Central memory CD8-positive, alpha-beta T cell (primary cell): ENCODE data around the gene WDR12.
"Not testable (repeated sequence)": the region's sequence is repeated elsewhere in the genome, so short reads cannot be mapped to it uniquely, and the experiment has no call there.

Experiments used
- ATAC-seq: fragments of 150-1000 bp; cut with Tn5 transposase; replicated peaks from 2 replicates; pipeline ENCODE4 v1.10.0; 2022; ENCODE audit warnings: mild to moderate bottlenecking, moderate FRiP score, moderate number of reproducible peaks; ENCODE audit not compliant: poor library complexity, severe bottlenecking; ENCODE audit errors: extremely low read depth
- DNase-seq, 2 donors: peaks; one replicate each; pipeline ENCODE4 v3.0.0; 2021; ENCODE audit warnings: low spot score in 2 of 2
- H3K27ac Mint-ChIP-seq: one replicate; pipeline ENCODE4 v1.8.0; 2022; ENCODE audit warnings: low read depth, mild to moderate bottlenecking, moderate library complexity, mixed read lengths
- H3K27me3 Mint-ChIP-seq: one replicate; pipeline ENCODE4 v1.8.0; 2022; ENCODE audit warnings: mixed read lengths
- H3K36me3 Mint-ChIP-seq: one replicate; pipeline ENCODE4 v1.8.0; 2022; ENCODE audit warnings: mild to moderate bottlenecking, moderate library complexity, mixed read lengths; ENCODE audit not compliant: insufficient read depth
- H3K4me1 Mint-ChIP-seq: one replicate; pipeline ENCODE4 v1.8.0; 2022; ENCODE audit warnings: mixed read lengths
- H3K4me3 Mint-ChIP-seq: one replicate; pipeline ENCODE4 v1.8.0; 2022; ENCODE audit warnings: mild to moderate bottlenecking, moderate library complexity, mixed read lengths
- H3K9me3 Mint-ChIP-seq: one replicate; pipeline ENCODE4 v1.8.0; 2022; ENCODE audit warnings: mixed read lengths

Gene WDR12

GRCh38 chr2:202871300-202872141, 40.0 kb downstream of the WDR12 start, which contains the start of gene ICA1L:
Gene ICA1L (minus strand): TSS chr2:202871766. CDS start chr2:202829009, 42,757 bp downstream.
- Mint-ChIP-seq H3K4me1 (peaks cover 13% of the 10 kb centered on the region), H3K27me3 (no peaks in the 10 kb centered on the region), H3K27ac (peak within 1 kb of the TSS; percentile 73), H3K9me3 (no peaks in the 10 kb centered on the region), H3K36me3 (peaks cover 2% of the 10 kb centered on the region), H3K4me3 (peak within 1 kb of the TSS; percentile 85)
- peak in 1 of 2 donors; percentile 36 for DNase-seq
- peak; percentile 45 for ATAC-seq

GRCh38 chr2:202870431-202871299, 40.8 kb downstream of the WDR12 start:
- peak overlapping the region; percentile 85 for H3K4me3 Mint-ChIP-seq
- H3K27me3 Mint-ChIP-seq = no peaks in the 10 kb centered on the region
- peak; percentile 26 to 27 for DNase-seq
- peak; percentile 87 for ATAC-seq
- no peaks in the 10 kb centered on the region for H3K9me3 Mint-ChIP-seq
- H3K4me1 Mint-ChIP-seq = peaks cover 13% of the 10 kb centered on the region
- peaks cover 2% of the 10 kb centered on the region for H3K36me3 Mint-ChIP-seq
- peak overlapping the region; percentile 73 for H3K27ac Mint-ChIP-seq

- ATAC-seq (no peak), DNase-seq (no peak)
- H3K27ac Mint-ChIP-seq = no peak overlapping the region
- no peak overlapping the region for H3K4me3 Mint-ChIP-seq
- no peaks in the 10 kb centered on the region for H3K4me1 Mint-ChIP-seq
- no peaks in the 10 kb centered on the region for H3K36me3 Mint-ChIP-seq
- H3K27me3 Mint-ChIP-seq = no peaks in the 10 kb centered on the region
- H3K9me3 Mint-ChIP-seq = no peaks in the 10 kb centered on the region
Observed at GRCh38 chr2:202861987-202862386, 49.5 kb downstream of the WDR12 start.

- Mint-ChIP-seq H3K27me3 (no peaks in the 10 kb centered on the region), H3K36me3 (no peaks in the 10 kb centered on the region), H3K9me3 (no peaks in the 10 kb centered on the region), H3K4me3 (no peak overlapping the region), H3K4me1 (no peaks in the 10 kb centered on the region), H3K27ac (no peak overlapping the region)
- DNase-seq = no peak
- no peak for ATAC-seq
Observed at GRCh38 chr2:202858601-202859000, 52.9 kb downstream of the WDR12 start.

GRCh38 chr2:202849343-202849742, 62.1 kb downstream of the WDR12 start:
- H3K27ac Mint-ChIP-seq, H3K27me3 Mint-ChIP-seq, DNase-seq, H3K36me3 Mint-ChIP-seq, ATAC-seq, H3K4me3 Mint-ChIP-seq, H3K9me3 Mint-ChIP-seq, H3K4me1 Mint-ChIP-seq: not testable (repeated sequence)

- H3K27ac Mint-ChIP-seq = no peak overlapping the region
- no peak for DNase-seq
Observed at GRCh38 chr2:202848813-202849212, 62.7 kb downstream of the WDR12 start.

GRCh38 chr2:202847693-202848524, 63.6 kb downstream of the WDR12 start:
- Mint-ChIP-seq H3K4me1 (no peaks in the 10 kb centered on the region), H3K4me3 (no peak overlapping the region), H3K36me3 (no peaks in the 10 kb centered on the region), H3K9me3 (no peaks in the 10 kb centered on the region), H3K27ac (no peak overlapping the region), H3K27me3 (no peaks in the 10 kb centered on the region)
- no peak for DNase-seq
- ATAC-seq = no peak

More at GRCh38 chr2:202848813-202849212, 62.7 kb downstream of the WDR12 start:
- Mint-ChIP-seq H3K4me1 (no peaks in the 10 kb centered on the region), H3K9me3 (no peaks in the 10 kb centered on the region), H3K36me3 (no peaks in the 10 kb centered on the region), H3K4me3 (no peak overlapping the region), H3K27me3 (no peaks in the 10 kb centered on the region)
- ATAC-seq = no peak

GRCh38 chr2:202844656-202845055, 66.8 kb downstream of the WDR12 start:
- Mint-ChIP-seq H3K4me1 (no peaks in the 10 kb centered on the region), H3K4me3 (no peak overlapping the region), H3K27me3 (no peaks in the 10 kb centered on the region), H3K9me3 (no peaks in the 10 kb centered on the region), H3K36me3 (no peaks in the 10 kb centered on the region), H3K27ac (no peak overlapping the region)
- ATAC-seq = no peak
- DNase-seq = no peak

GRCh38 chr2:202842690-202843089, 68.8 kb downstream of the WDR12 start:
- no peak for DNase-seq
- Mint-ChIP-seq H3K9me3 (no peaks in the 10 kb centered on the region), H3K36me3 (no peaks in the 10 kb centered on the region), H3K4me3 (no peak overlapping the region), H3K4me1 (no peaks in the 10 kb centered on the region), H3K27ac (no peak overlapping the region), H3K27me3 (no peaks in the 10 kb centered on the region)
- no peak for ATAC-seq

- Mint-ChIP-seq H3K36me3 (no peaks in the 10 kb centered on the region), H3K9me3 (no peaks in the 10 kb centered on the region), H3K4me3 (no peak overlapping the region), H3K27ac (no peak overlapping the region), H3K4me1 (no peaks in the 10 kb centered on the region), H3K27me3 (no peaks in the 10 kb centered on the region)
- DNase-seq (no peak), ATAC-seq (no peak)
Observed at GRCh38 chr2:202841090-202841867, 70.2 kb downstream of the WDR12 start.

GRCh38 chr2:202831242-202832220, 79.9 kb downstream of the WDR12 start:
- H3K4me1 Mint-ChIP-seq = peaks cover 10% of the 10 kb centered on the region
- DNase-seq (peak in 1 of 2 donors; percentile 32), ATAC-seq (peak; percentile 72)
- H3K27ac Mint-ChIP-seq = peak overlapping the region; percentile 19
- H3K27me3 Mint-ChIP-seq = no peaks in the 10 kb centered on the region
- peaks cover 3% of the 10 kb centered on the region for H3K36me3 Mint-ChIP-seq
- no peaks in the 10 kb centered on the region for H3K9me3 Mint-ChIP-seq
- H3K4me3 Mint-ChIP-seq = no peak overlapping the region
